Activated T-cell treated with anti-CD3 and anti-CD28 coated beads for 24 hours (primary cell): ENCODE results near the gene ZBTB5.
"Not testable (repeated sequence)": the region's sequence is repeated elsewhere in the genome, so short reads cannot be mapped to it uniquely, and the experiment has no call there.

Experiments used
- DNase-seq: peaks from one replicate; pipeline ENCODE4 v3.0.0-alpha.2; 2020; ENCODE audit warnings: low read depth

ZBTB5 gene

GRCh38 chr9:37452611-37453010 lies 12.6 kb downstream of the ZBTB5 start:
- no peak for DNase-seq

DNA sequence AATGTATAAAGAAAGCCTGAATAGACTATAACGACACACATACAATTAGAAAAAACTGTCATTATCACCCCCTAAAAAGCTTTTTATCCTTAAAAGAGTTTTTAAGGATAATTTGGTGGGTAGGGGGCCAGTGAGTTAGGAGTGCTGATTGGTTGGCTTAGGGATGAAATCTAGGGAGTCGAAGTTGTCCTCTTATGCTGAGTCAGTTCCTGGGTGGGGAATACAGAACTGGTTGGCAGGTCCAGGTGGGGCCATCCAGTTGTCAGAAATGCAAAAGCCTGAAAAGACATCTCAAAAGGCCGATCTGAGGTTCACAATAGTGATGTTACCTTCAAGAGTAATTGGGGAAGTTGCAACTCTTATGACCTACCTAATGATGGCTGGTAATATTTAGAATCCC lies 13.6 kb downstream of the ZBTB5 start:
- DNase-seq: no peak

DNA sequence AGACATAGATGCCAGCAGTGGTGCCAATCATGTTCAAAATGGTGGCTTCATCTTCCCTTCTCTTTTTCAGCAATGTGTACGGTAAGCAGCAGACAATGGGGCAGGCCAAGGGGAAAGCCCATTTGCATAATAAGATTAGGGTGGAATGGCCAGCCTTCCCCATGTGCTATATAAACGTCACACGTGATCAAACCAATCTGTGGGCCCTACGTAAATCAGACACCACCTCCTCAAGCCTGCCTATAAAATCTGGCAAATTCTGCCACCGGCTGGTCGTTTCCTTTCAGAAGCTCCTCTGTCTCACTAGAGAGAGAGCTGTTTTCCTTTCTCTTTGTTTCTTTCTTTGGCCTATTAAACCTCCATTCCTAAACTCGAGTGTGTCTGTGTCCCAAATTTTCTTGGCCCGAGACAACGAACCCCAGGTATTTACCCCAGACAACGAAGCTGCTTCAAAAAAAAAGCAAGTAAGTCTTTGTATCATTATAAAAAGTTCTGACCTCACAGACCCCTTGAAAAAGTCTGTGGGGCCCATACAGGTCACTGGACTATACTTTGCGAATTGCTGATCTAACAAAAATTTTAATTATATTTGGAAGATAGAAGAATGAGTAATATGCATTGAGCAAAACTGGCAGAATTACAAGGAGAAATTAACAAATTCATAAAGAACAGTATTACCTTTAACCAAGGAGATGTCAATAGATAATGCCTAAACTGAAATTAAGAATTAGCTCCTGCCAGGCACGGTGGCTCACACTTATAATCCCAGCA lies 15.2 kb downstream of the ZBTB5 start:
- DNase-seq: no peak

- DNase-seq: no peak
These were observed 18.1 kb downstream of the ZBTB5 start for GRCh38 chr9:37447111-37447510.

DNA sequence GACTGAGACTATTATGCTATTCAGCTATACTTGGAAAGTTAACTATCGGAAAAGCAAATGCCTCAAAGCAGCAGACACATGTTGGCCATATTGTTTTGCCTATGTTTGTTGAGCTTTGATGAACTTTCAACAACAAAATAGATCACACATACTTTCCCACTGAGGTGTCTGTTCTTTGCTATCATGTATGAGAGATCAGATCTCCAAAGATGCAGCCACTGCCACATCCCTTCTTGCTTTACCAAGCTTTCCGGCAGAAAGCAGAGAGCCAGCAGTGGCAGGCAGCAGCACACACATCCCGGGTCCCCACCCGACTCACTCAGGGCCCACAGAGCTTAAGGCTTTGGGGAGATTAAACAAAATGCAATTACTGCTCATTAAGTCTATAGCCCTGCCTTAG lies 18.8 kb downstream of the ZBTB5 start:
- DNase-seq: no peak

- no peak for DNase-seq
These were observed 19.4 kb downstream of the ZBTB5 start for GRCh38 chr9:37445832-37446231.

DNA sequence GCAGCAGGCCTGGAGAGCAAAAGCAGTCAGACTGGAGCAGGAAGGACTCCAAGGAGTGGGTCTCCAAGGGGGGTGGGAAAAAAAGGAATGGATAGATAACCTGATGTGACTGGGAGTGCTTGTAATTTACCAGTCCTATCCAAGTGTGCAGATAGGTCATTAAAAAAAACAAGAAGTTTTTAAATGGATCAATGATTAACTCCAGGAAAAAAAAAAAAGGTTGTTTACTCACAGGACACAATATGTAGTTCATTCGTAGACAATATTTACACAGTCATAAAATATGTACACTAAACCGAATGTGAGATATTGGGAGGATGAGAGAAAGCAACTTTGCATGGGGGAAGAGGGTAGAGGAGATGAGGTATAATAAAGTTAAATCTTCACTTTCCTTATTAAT lies 20.4 kb downstream of the ZBTB5 start:
- DNase-seq: no peak

DNA sequence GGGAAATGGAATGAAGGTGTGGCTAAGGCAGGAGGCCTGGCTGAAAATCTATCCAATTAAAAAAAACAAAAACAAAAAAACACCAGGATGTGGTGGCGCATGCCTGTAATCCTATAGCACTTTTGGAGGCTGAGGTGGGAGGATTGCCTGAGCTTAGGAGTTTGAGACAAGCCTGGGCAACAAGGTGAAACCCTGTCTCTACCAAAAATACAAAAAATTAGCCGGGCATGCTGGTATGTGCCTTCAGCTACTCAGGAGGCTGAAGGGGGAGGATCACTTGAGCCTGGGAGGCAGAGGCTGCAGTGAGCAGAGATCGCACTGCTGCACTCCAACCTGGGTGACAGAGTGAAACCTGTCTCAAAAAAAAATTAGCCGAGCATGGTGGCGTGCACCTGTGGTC lies 21.7 kb downstream of the ZBTB5 start:
- no peak for DNase-seq

- DNase-seq: no peak
These were observed 22.7 kb downstream of the ZBTB5 start for GRCh38 chr9:37442556-37442955.

DNA sequence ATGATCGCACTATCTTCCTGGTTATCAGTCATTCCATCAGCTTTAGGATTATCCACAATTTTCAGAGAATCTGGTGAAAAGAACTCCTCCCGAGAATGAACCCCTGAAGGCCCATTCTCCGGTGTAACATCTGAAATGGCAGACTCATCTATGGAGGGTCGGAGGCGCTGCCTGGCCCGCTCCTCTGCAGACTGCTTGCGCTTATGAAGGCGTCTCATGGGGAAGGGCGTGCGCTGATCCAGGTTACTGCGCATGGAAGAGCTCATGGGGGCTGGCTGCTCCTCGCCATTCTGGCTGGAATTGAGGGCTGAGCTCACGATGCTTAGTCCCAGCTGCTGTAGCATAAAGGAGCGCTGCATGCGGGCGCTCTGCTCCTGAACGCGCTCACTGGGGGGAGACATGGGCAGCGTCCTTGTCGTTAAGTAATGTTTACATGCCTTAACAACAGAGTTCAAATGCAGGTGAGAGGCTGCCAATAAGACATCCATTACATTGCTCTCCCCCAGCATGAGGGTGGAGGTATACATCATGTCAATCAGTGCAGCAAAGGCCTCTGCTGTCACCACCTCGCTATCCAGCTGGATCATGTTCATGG lies 23.4 kb downstream of the ZBTB5 start:
- DNase-seq: no peak

DNA sequence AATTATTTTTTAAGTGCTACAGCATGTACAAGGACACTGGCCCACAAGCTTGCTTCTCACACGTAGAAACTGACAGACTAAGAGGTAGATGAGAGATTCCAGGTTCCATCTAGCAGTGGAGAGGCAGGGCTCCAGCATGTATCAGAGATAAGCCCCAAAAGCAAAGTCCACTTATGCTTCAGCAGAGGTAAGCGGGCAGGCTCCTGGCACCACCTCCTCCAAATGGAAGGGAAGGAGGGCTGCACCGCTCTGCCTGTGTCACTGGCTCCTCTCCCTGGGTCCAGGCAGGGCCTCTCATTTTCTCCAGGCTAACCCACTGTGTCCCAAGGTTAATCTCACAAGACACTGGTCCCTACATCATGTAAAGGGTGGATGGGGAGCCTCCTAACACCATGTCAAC lies 26.9 kb downstream of the ZBTB5 start:
- DNase-seq: no peak

GRCh38 chr9:37437621-37438020 lies 27.6 kb downstream of the ZBTB5 start:
- no peak for DNase-seq

DNA sequence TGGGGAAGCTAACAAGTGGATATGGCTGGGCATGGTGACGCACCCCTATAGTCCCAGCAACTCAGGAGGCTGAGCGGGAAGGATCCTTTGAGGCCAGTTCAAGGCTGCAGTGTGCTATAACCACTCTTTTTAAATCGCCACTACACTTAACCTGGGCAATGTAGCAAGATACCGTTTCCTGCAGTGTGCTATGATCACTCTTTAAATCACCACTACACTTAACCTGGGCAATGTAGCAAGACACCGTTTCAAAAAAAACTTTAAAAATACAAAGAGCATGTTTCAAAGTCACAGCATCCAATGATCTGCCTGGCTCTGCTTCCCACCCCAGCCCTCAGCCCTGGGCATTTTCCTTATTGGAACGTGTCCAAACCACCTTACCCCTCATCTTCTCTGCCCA lies 28.2 kb downstream of the ZBTB5 start:
- no peak for DNase-seq

GRCh38 chr9:37436540-37436939 lies 28.7 kb downstream of the ZBTB5 start:
- no peak for DNase-seq

GRCh38 chr9:37433867-37434371 lies 31.3 kb downstream of the ZBTB5 start:
- DNase-seq: no peak

DNA sequence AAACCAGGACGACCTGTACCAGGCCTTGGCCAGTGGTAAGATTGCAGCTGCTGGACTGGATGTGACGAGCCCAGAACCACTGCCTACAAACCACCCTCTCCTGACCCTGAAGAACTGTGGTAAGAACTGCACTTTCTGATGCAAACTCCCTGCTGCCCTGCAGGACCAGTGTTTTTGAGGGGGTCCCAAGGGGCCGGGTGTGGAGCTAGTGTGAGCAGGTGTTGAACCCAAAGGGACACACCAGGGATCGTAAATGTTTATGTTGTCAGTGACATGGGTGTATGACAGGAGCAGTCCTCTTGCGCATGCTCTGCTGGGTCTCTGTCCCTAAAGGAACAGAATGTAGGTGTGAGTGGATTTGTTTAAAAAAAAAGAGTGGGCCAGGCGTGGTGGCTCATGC lies 33.2 kb downstream of the ZBTB5 start:
- DNase-seq: no peak

DNA sequence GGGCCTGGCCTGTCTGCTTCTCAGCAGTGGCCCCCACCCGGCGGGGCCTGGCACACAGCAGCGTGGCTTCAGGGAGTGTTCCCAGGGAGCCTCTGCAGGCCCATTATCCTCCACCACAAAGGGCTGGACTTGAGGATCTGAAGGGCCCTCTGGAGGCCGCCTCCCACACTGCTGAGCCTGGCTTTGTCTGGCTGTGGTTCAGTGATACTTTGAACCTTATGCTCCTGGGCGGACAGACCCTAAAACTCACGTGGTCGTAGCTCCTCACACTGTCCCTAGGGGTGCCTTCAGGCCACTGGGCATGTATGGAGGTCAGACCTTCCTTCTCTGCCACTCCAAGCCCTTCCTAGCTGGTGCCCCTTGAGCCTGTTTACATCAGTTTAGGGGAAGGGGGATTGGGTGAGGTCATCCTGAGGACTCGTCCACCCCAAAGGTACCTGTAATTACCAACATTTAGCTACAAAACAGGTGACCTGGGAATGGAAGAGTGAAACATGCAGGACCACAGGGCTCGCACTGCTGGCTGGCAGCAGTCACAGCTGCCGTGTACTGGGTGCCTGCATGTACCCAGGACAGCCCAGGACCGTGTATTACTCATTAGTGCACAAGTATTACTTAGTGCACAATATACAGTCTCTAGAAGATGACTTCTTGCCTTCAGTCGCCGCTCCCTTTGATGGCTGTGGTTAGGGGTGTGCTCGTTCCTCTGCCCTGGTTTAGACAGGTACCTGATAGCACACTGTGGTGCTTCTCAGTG lies 34.2 kb downstream of the ZBTB5 start:
- no peak for DNase-seq

DNA sequence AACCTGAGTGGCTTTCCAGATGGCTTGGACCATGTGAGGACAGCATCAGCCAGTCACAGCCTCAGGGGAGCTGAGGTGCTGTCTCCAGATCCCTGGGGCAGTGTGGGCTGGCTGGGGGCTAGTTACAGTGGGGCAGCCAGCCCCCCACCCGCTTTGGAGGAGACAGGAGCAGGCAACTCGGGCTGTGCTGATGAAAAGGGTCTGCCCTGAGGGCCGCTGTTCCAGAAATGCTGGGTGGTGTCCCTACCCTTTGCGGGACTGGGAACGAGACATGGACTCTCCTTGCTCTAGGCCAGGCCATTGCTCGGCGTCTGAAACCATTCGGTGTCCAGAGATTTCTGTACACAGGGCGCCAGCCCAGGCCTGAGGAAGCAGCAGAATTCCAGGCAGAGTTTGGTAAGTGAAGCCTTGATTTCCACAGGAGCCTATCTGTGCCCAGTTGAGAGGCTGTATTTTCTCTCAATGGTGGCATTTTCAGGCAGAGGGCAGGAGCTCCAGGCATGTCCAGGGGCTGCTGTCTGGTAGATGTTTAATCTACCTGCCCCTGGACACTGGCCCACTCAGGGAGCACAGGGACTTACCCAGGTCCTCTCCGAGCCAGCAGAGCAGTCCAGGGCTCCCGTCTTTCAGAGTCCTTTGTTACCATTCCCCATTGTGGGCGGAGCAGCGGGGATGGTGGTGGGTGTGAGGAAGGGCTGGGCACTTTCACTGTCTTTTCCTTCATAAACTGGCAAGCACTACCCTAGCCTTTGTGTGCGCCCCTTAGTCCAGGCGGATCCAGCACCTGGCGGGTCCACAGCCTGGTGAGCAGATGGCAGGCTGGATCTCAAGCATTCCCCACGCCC lies 35.6 kb downstream of the ZBTB5 start:
- no peak for DNase-seq

- no peak for DNase-seq
These were observed 36.9 kb downstream of the ZBTB5 start for GRCh38 chr9:37428345-37428744.

DNA sequence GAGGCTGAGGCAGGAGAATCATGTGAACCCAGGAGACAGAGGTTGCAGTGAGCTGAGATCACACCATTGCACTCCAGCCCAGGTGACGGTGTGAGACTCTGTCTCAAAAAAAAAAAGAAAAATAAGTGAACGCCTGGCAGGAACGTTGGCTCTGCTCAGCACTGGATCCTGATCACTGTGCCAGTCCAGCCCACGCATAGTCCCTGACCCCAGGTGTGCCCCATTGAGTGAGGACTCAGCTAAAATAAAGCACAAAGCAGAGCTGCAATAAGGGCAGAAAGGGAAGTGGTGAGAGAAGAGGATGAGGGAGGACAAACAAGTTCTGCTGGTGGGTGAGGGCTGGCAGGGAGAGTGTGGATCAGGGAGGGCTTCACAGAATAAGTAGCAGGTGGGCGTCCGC lies 38.4 kb downstream of the ZBTB5 start:
- no peak for DNase-seq

- DNase-seq: not testable (repeated sequence)
These were observed 38.8 kb downstream of the ZBTB5 start for GRCh38 chr9:37426431-37426830.

GRCh38 chr9:37425298-37425752 lies 39.9 kb downstream of the ZBTB5 start:
- DNase-seq: no peak
